HT1080 (cell line): Measurements from ENCODE around the gene ZNF26. TPM values are rescaled to one million over a fixed set of nuclear protein-coding genes. Genes with fewer than 3 reads are reported as not detected.
"Not testable (repeated sequence)": the region's sequence is repeated elsewhere in the genome, so short reads cannot be mapped to it uniquely, and the experiment has no call there.

ENCODE experiments used
- DNase-seq: peaks from one replicate; pipeline ENCODE4 v3.0.0-alpha.2; 2015; ENCODE audit warnings: low read depth
- total RNA-seq: library from RNA; depleted of rRNA; stranded (reverse); fragments of >200 nt; shearing (Covaris generic); gene quantifications from 2 replicates; pipeline ENCODE4 v1.2.3, GENCODE V29; 2014

The ZNF26 gene
- total RNA-seq, 1 experiment from 2014 or later, result 12.8 TPM

DNA sequence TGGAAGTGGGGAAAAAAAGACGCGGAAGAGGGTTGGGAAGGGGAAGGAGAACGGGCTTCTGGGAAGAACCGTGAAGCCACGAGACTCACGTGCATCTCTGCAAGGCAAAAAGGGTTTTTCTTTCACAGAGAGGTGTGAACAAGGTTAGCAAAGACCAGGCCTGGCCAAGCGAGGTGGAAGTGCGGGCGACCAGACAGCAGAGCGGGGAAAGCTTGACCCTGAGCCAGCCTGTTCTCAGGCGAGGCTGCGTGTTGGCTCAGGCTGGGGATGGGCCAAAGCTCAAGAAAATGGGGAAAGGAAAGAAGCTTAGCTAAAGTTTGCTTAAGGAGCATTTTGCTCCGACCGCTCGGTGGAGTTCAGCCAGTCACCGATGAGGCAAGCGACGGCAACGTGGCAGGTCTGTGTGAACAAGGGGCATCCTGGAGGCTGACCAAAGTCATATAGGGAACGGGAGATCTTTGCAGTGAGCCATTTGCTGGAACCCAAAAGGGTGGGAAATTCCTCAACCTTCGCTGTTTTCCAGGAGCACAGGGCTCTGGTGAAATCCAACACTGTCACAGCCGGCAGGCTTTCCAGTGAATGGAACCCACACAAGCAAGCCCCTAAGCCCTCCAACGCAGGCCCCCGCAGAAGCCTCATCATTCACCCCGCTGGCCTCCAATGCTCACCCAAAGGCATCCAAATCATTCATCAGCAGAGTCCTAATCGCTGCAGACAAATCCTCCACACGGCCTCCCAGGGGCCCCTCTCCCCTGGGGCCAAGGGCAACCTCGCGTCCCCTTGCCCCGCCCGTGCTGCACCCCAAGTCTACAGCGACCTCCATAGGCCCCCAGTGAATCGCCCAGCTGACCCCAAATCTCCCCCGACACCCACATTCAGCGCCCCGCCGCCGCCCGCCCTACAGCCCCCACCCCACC lies 30.8 kb upstream of the ZNF26 start:
- DNase-seq, result no peak

DNA sequence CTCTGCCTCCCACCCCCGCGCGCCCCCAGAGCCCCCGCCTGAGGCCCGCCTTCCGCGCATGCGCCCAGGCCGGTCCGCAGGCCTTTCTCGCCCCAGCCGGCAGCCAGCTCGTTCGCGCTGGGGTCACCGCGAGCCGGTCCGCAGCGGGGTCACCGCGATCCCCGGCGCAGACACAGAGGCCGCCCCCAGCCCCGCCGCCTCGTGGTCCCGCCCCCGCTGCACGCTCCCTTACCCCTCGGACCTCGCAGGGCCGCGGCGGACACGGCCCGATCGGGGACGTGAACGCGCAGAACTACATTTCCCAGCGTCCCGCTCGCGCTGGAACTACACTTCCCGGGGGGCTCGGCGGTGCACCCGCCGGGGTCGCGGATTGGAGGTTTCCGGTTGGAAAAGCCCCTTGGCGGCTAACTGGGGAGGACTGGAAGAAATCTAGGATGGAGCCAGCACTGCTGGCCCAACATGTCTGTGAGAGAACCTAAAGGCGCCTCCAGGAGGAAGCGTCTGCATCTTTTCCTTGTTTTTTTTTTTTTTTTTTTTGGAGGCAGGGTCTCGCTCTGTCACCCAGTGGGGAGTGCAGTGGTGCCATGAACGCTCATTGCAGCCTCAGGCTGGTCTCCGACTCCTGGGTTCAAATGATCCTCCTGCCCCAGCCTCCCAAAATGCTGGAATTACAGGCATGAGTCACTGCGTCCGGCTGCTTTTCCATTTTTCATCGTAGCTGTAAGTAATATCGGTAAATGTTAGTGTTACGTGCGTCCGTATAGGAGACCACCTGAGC lies 30.0 kb upstream of the ZNF26 start, which contains the start of gene ZNF605:
Gene ZNF605, minus strand, starts transcription at position 296 of the 778 bp plus-strand sequence. CDS start 10,671 bp downstream, outside the sequence.
- peak; percentile 77 for DNase-seq

DNA sequence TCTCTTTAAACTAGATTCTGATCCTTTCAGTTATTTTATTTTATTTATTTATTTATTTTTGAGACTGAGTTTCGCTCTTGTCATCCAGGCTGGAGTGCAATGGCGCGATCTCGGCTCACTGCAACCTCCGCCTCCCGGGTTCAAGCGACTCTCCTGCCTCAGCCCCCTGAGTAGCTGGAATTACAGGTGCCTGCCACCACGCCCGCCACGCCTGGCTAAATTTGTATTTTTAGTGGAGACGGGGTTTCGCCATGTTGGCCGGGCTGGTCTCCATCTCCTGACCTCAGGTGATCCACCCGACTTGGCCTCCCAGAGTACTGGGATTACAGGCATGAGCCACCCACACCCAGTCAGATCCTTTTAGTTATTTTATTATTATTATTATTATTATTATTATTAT lies 24.4 kb upstream of the ZNF26 start:
- not testable (repeated sequence) for DNase-seq

DNA sequence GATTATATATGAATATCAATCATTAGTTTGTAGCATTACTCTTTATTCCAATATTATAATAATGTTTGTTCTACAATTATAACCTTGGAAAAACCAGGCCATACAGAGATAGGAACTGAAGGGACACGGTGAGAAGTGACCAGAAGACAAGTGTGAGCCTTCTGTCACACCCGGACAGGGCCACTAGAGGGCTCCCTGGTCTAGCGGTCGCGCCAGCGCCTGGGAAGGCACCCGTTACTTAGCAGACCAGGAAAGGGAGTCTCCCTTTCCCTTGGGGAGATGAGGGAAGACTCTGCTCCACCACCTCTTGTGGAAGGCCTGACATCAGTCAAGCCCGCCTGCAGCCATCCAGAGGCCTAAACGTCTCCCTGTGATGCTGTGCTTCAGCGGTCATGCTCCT lies 22.2 kb upstream of the ZNF26 start:
- not testable (repeated sequence) for DNase-seq

DNA sequence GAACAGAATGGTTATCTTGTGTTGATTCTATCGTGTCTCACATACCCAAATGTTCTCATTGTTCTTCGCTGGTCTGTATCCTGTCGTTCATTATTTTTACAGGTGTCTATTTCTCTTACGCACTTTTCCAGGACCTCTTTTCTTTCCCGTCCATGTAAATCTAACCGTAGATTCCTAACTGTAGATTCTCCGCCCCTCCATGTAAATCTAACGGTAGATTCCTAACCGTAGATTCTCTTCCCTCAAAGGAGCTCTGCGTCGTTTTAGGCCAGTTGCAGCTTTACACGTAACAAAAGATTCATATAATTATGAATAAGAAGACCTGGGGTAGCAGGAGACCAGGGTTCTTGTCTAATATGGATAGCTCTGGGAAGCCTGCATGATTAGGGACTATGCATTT lies 20.4 kb upstream of the ZNF26 start:
- DNase-seq, result no peak

DNA sequence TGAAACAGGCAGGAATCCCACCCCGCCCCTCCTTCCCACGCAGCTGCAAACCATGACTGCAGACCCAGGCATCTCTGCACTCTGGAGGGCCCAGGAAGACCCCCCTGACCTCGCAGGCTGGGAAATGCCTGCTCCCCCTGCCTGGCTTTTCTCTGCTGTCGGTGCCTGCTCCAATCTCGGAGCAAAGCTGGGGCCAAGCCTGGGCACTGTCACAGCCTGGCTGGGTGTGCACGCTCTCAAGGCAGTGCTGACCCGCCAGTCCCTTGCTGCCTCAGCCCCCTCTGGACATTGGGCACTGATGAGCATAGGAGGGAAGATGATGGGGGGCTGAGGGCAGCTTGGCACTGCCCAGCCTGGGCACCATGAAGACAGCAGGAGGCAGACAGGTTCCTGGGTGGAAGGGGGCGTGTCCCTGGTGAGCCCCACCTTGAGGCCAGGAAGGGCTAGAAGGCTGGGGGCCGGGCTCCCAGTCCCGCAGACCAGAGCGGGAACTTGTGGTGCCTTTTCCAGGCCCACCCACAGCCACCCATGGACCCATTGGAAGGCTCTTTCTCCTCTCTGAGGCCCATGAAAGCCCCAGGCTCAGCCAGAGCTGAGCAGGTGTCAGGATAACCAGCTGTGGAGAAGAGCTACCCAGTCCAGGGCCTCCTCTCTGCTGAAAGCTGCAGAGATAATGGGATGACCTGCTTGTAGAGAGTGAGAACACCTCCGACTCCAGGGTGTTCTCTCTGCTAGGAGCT lies 19.3 kb upstream of the ZNF26 start:
- no peak for DNase-seq

DNA sequence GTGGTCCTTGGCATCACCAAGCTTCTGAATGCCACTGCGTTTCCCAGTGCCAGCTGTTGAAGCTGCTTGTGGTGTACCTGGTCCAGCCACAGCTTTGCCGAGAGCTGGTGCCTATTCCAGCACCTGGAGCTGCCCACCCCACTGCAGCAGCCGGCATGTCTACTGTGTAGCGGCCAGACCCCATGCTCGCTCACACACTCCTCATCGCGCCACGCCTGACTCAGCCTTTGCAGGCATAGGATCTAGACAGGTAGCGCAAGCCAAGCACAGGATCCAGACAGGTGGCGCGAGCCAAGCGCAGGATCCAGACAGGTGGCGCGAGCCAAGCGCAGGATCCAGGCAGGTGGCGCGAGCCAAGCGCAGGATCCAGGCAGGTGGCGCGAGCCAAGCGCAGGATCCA lies 18.4 kb upstream of the ZNF26 start:
- no peak for DNase-seq

DNA sequence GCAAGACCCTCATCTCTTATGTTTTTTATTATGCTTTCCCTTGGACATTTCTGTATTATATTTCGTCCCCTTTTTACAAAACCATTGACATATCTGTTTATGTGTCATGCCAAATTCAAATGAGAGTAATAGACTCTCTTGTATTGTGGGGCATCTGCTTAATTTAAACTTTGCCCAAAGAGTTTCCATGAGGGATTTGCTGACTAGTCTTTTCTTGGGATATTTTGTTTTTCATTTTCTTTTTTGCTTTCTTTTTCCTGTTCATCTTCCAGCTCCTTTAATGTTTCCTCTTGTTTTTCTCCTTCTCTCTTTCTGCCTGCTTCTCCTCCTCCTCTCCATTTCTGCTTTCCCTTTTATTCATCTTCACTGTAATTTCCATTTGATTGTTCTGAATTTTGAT lies 13.8 kb upstream of the ZNF26 start:
- DNase-seq, result no peak

DNA sequence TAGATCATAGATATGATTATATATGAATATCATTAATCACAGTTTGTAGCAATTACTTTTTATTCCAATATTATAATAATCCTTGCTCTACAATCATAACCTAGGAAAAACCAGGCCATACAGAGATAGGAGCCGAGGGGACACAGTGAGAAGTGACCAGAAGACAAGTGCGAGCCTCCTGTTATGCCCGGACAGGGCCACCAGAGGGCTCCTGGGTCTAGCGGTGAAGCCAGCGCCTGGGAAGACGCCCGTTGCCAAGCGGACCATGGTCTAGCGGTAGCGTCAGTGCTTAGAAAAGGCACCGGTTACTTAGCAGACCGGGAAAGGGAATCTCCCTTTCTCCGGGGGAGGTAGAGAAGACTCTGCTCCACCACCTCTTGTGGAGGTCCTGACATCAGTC lies 9.3 kb upstream of the ZNF26 start:
- peak; percentile 37 for DNase-seq

DNA sequence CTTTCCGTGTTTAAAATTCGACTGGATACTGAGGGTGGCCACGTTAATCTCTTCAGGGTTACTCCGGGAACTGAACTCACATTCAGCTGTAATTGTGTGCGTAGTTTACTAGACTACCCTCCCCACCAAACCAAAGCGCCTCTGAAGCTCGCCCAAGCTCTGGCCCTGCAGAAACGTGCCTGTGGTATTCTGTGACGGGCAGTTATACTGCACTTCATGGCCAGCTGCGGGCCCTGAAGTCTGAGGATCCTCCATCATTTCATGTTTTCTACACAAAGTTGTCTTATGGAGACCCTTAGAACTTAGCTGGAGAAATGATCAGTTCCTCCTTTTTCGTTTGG lies 688 bp downstream of the ZNF26 start:
- DNase-seq, result peak; percentile 2

DNA sequence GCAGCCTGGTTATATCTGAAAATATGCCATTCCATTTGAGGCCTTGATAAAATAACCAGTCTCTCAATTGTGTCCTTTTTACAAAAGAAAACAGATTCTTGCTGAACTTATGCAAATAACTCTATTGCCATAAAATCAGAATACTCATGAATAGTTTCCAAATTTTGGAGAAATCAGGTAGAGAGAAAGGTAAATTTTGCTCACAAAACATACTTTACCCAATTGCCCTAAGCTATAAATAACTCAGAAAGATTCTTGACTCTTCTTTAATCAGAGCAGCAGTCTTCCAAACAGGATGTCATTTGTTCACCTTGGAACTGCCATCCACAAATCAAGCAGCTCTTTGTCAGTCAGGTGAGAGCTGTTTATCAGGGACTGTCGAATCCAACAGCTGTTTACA lies 12.6 kb downstream of the ZNF26 start:
- DNase-seq, result no peak

DNA sequence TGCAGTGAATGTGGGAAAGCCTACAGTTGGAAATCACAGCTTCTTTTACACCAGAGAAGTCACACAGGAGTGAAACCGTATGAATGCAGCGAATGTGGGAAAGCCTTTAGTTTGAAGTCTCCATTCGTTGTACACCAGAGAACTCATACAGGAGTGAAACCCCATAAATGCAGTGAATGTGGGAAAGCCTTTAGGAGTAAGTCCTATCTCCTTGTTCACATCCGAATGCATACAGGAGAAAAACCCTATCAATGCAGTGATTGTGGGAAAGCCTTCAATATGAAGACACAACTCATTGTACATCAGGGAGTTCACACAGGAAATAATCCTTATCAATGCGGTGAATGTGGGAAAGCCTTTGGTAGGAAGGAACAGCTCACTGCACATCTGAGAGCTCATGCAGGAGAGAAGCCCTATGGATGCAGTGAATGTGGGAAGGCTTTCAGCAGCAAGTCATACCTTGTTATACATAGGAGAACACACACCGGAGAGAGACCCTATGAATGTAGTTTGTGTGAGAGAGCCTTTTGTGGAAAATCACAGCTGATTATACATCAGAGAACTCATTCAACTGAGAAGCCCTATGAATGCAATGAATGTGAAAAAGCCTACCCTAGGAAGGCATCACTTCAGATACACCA lies 24.6 kb downstream of the ZNF26 start:
- no peak for DNase-seq

DNA sequence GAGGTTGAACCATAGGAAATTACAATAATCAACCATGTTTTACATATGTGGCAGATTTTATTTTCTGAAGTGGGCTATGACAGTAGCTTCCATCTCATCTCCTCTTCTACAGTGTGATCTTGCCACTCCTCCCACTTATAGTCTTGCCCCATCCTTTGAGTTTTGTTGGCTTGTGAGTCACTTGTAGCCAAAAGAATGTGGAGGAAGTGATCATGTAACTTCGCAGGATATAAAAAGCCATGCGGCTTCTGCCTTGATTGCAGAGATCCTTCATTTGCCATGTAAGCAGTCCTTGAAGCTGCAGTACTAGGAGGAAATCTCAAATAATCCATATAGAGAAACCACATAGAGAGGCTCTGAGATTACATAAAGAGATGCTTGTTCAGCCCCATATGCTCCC lies 37.4 kb downstream of the ZNF26 start:
- DNase-seq, result peak; percentile 45

DNA sequence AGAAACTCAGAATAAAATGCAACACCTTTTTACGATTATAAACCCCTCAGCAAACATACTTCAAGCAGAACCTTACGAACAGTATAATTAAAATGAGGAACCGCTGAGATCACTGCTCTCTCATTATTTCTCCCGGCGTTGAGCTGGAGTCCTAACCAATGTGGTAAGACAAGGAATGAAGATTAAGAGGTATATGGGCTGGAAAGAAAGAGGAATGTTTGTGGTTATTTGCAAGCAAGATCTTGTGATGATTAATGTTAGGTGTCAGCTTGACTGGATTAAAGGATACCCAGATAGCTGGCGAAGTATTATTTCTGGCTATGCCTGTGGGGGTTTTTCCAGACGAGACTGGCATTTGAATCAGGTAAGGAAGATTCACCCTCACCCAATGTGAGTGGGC lies 40.8 kb downstream of the ZNF26 start:
- peak; percentile 6 for DNase-seq

DNA sequence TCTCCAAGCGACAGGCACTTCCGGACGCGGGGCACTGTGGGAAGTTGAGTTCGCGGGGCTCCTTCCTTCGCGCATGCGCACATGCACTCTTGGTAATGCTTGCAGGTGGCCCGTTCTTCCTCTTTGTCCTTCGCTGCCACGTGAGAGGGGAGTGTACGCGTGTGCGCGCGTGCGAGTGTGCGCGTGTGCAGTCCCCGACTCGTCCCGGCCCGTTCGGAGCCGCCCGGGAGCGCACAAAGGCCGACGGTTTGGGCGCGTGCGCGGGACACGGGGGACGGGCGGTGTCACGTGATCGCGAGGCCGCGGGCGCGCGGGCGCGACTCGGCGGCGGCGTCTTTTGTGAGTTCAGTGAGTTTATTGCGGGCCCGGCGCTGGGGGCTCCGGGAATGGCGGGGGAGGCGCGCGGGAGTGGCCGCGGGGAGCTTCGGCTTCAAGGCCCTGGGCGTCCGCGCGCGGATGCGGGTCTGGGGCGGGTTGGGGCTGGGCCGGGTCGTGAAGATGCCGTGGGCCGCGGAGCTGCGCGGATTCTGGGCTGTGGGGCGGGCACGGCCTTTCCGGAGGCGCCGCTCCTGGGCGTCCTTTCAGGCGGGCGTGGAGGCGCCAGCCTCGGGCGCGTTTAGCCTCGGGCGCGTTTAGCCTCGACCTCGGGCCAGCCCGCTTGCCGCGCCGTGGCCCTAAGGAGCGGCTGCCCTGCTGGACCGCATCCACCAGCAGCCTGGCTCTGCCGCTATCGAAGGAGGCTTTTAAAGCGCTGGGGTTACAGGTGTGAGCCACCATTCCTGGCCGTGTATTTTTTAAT lies 51.2 kb downstream of the ZNF26 start, which contains the start of gene ZNF84:
Gene ZNF84, plus strand, starts transcription at position 303 of the 799 bp plus-strand sequence. CDS start 3,959 bp downstream, outside the sequence.
- peak; percentile 96 for DNase-seq

DNA sequence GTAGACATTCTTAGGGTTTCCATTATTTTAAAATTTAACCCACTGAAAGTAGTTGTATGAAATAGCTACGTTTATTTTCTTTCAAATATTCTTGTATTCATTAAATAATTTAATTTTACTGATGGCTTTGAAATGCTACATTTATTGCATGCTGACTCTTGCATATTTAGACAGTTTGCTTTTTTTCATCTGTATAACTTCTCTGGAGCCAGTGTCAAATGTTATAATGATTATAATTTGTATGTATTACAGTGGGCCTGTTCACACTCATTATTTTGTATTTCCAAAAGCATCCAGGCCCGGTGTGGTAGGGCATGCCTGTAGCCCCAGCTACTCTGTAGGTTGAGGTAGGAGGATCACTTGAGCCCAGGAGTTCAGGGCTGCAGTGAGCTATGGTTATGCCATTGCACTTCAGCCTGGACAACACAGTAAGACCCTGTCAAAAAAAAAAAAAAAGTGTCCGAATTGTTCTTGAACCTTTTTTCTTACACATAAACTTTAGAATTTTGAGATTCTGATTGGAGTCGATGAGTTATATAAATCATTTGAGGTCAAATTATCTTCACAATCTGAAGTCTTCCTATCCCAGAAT lies 52.0 kb downstream of the ZNF26 start:
- no peak for DNase-seq

DNA sequence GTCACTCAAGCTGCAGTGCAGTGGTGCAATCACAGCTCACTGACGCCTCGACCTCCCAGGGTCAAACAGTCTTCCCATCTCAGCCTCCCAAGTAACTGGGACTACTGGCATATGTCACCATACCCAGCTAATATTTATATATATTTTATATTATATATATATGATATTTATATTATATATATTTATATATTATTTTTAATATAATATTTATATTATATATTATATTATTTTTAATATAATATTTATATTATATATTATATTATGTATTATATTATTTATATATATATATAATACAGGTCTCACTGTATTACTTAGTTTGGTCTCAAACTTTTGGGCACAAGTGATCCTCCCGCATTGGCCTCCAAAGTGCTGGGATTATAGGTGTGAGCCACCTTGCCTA lies 60.5 kb downstream of the ZNF26 start:
- DNase-seq, result no peak

DNA sequence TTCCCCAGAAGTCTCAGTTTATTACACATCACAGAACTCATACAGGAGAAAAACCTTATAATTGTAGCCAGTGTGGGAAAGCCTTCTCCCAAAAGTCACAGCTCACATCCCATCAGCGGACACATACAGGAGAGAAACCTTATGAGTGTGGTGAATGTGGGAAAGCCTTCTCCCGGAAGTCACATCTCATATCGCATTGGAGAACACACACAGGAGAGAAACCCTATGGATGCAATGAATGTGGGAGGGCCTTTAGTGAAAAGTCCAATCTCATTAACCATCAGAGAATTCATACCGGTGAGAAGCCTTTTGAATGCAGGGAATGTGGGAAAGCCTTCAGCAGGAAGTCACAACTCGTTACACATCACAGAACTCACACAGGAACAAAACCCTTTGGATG lies 71.3 kb downstream of the ZNF26 start:
- DNase-seq, result no peak

DNA sequence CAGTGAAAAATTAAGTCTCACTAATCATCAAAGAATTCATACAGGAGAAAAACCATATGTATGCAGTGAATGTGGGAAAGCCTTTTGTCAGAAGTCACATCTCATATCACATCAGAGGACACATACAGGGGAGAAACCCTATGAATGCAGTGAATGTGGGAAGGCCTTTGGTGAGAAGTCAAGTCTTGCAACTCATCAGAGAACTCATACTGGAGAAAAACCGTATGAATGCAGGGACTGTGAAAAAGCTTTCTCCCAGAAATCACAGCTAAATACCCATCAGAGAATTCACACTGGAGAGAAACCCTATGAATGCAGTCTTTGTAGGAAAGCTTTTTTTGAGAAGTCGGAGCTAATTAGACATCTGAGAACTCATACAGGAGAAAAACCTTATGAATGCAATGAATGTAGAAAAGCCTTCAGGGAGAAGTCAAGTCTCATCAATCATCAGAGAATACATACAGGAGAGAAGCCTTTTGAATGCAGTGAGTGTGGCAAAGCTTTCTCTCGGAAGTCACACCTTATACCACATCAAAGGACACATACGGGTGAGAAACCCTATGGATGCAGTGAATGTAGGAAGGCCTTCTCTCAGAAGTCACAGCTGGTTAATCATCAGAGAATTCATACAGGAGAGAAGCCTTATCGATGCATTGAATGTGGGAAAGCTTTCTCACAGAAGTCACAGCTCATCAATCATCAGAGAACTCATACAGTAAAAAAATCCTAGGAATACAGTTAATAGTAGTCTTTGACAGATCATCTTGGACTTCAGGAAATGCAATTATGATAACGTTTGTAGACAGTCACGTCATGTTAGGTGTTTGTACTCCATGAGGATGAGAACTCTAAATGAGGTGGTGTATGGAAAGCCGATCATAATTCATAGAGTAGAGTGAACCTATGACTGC lies 72.3 kb downstream of the ZNF26 start:
- DNase-seq, result peak; percentile 12
